ENCODE measurements around the gene ALK. TPM values are rescaled to one million over a fixed set of nuclear protein-coding genes. Genes with fewer than 3 reads are reported as not detected.
A peak's percentile ranks its signal among the peaks of the same experiment; 100 is the strongest.

The ALK gene
- total RNA-seq, 1 donor from 2014 or later = 2.0 TPM

- DNase-seq (ENCODE audit: low spot score in 2 of 2) (no peak), FAIRE-seq (no peak)
These were observed 233.0 kb downstream of the ALK start for GRCh38 chr2:29688429-29688828.

- FAIRE-seq (no peak), DNase-seq (ENCODE audit: low spot score in 2 of 2) (no peak)
These were observed 234.3 kb downstream of the ALK start for GRCh38 chr2:29687121-29687520.

- no peak for FAIRE-seq
- no peak for DNase-seq (ENCODE audit: low spot score in 2 of 2)
These were observed 244.4 kb downstream of the ALK start for GRCh38 chr2:29676886-29677453.

- no peak for FAIRE-seq
- DNase-seq (ENCODE audit: low spot score in 2 of 2) = no peak
These were observed 256.8 kb downstream of the ALK start for GRCh38 chr2:29664578-29664977.

GRCh38 chr2:29663268-29663667 lies 258.1 kb downstream of the ALK start:
- FAIRE-seq (no peak), DNase-seq (ENCODE audit: low spot score in 2 of 2) (no peak)

GRCh38 chr2:29662861-29663260 lies 258.5 kb downstream of the ALK start:
- no peak for FAIRE-seq
- DNase-seq (ENCODE audit: low spot score in 2 of 2) = no peak

GRCh38 chr2:29660201-29660600 lies 261.2 kb downstream of the ALK start:
- no peak for FAIRE-seq
- no peak for DNase-seq (ENCODE audit: low spot score in 2 of 2)

- FAIRE-seq (no peak), DNase-seq (ENCODE audit: low spot score in 2 of 2) (no peak)
These were observed 262.2 kb downstream of the ALK start for GRCh38 chr2:29659178-29659577.

GRCh38 chr2:29657674-29658073 lies 263.7 kb downstream of the ALK start:
- FAIRE-seq = peak; percentile 43
- DNase-seq (ENCODE audit: low spot score in 2 of 2) = peak; percentile 3

GRCh38 chr2:29655391-29656086 lies 265.8 kb downstream of the ALK start:
- no peak for FAIRE-seq
- DNase-seq (ENCODE audit: low spot score in 2 of 2) = no peak

- no peak for FAIRE-seq
- no peak for DNase-seq (ENCODE audit: low spot score in 2 of 2)
These were observed 270.7 kb downstream of the ALK start for GRCh38 chr2:29650631-29651097.

- no peak for FAIRE-seq
These were observed 276.4 kb downstream of the ALK start for GRCh38 chr2:29644949-29645348.

GRCh38 chr2:29643196-29643595 lies 278.2 kb downstream of the ALK start:
- no peak for DNase-seq (ENCODE audit: low spot score in 2 of 2)
- no peak for FAIRE-seq

More at GRCh38 chr2:29644949-29645348, 276.4 kb downstream of the ALK start:
- no peak for DNase-seq (ENCODE audit: low spot score in 2 of 2)

- no peak for DNase-seq (ENCODE audit: low spot score in 2 of 2)
- FAIRE-seq = no peak
These were observed 281.0 kb downstream of the ALK start for GRCh38 chr2:29640360-29640759.

GRCh38 chr2:29638641-29639040 lies 282.7 kb downstream of the ALK start:
- no peak for FAIRE-seq

GRCh38 chr2:29634916-29635315 lies 286.5 kb downstream of the ALK start:
- DNase-seq (ENCODE audit: low spot score in 2 of 2) (no peak), FAIRE-seq (no peak)

More at GRCh38 chr2:29638641-29639040, 282.7 kb downstream of the ALK start:
- no peak for DNase-seq (ENCODE audit: low spot score in 2 of 2)

GRCh38 chr2:29632018-29632417 lies 289.4 kb downstream of the ALK start:
- FAIRE-seq (no peak), DNase-seq (ENCODE audit: low spot score in 2 of 2) (no peak)

GRCh38 chr2:29629495-29629894 lies 291.9 kb downstream of the ALK start:
- FAIRE-seq = no peak
- no peak for DNase-seq (ENCODE audit: low spot score in 2 of 2)

- DNase-seq (ENCODE audit: low spot score in 2 of 2) (no peak), FAIRE-seq (no peak)
These were observed 292.5 kb downstream of the ALK start for GRCh38 chr2:29628862-29629261.

GRCh38 chr2:29628108-29628745 lies 293.2 kb downstream of the ALK start:
- DNase-seq (ENCODE audit: low spot score in 2 of 2) = no peak
- no peak for FAIRE-seq

GRCh38 chr2:29627279-29627711 lies 294.1 kb downstream of the ALK start:
- FAIRE-seq = no peak

GRCh38 chr2:29620890-29621289 lies 300.5 kb downstream of the ALK start:
- no peak for FAIRE-seq
- DNase-seq (ENCODE audit: low spot score in 2 of 2) = no peak

More at GRCh38 chr2:29627279-29627711, 294.1 kb downstream of the ALK start:
- no peak for DNase-seq (ENCODE audit: low spot score in 2 of 2)
